HepG2 (cell line): Measurements from ENCODE around the gene CKS2. TPM values are rescaled to one million over a fixed set of nuclear protein-coding genes. Genes with fewer than 3 reads are reported as not detected.

Experiments
- ARNT ChIP-seq: fragments of 450-650 bp; IDR thresholded peaks from 2 replicates; pipeline ENCODE4 v1.6.1; 2017
- CBX5 ChIP-seq: sonication (generic); formaldehyde crosslinking; IDR thresholded peaks from 2 replicates; pipeline ENCODE4 v1.4.0; 2020; ENCODE audit warnings: missing genetic modification reagents, borderline replicate concordance
- CSRNP1 ChIP-seq: sonication (generic); formaldehyde crosslinking; IDR thresholded peaks from 2 replicates; pipeline ENCODE4 v1.8.1; 2023; ENCODE audit warnings: mild to moderate bottlenecking, missing genetic modification reagents
- DPF2 ChIP-seq: sonication (generic); formaldehyde crosslinking; IDR thresholded peaks from 2 replicates; pipeline ENCODE4 v1.4.0; 2020; ENCODE audit warnings: mild to moderate bottlenecking, low read depth, missing genetic modification reagents, borderline replicate concordance
- FOXP1 ChIP-seq, 2 experiments: fragments of 450-650 bp in 1 of 2; IDR thresholded peaks; 2 replicates each; pipeline ENCODE4 v1.6.1; 2017 to 2018; ENCODE audit warnings: antibody characterized with exemption in 1 of 2
- GATA4 ChIP-seq: sonication (generic); IDR thresholded peaks from 2 replicates; pipeline ENCODE4 v1.6.1; 2016; ENCODE audit warnings: antibody characterized with exemption, low read depth, borderline replicate concordance
- IKZF4 ChIP-seq: sonication (generic); formaldehyde crosslinking; IDR thresholded peaks from 2 replicates; pipeline ENCODE4 v1.5.1; 2020; ENCODE audit warnings: borderline replicate concordance, mild to moderate bottlenecking, low read depth, missing genetic modification reagents; ENCODE audit errors: not compliant biosample characterization
- MAX ChIP-seq: IDR thresholded peaks from 2 replicates; pipeline ENCODE4 v1.6.1; 2012; ENCODE audit warnings: inconsistent platforms
- RARA ChIP-seq: IDR thresholded peaks from 2 replicates; pipeline ENCODE4 v1.6.1; 2016; ENCODE audit warnings: missing genetic modification reagents, missing compliant biosample characterization
- RFX1 ChIP-seq: fragments of 450-650 bp; IDR thresholded peaks from 2 replicates; pipeline ENCODE4 v1.6.1; 2017
- RFXANK ChIP-seq: IDR thresholded peaks from 2 replicates; pipeline ENCODE4 v1.6.1; 2016
- STAT5B ChIP-seq: sonication (generic); formaldehyde crosslinking; IDR thresholded peaks from 2 replicates; pipeline ENCODE4 v1.4.0; 2020; ENCODE audit warnings: missing genetic modification reagents
- USF2 ChIP-seq, 2 experiments: sonication (generic) in 1 of 2; formaldehyde crosslinking in 1 of 2; IDR thresholded peaks; 2 replicates each; pipeline versions ENCODE4 v1.5.1 to v1.6.1; 2011 to 2020; ENCODE audit warnings: borderline replicate concordance in 1 of 2, low read depth in 1 of 2, low read length in 1 of 2, mild to moderate bottlenecking in 1 of 2, missing genetic modification reagents in 1 of 2, moderate library complexity in 1 of 2
- ZBTB37 ChIP-seq: sonication (generic); formaldehyde crosslinking; IDR thresholded peaks from 2 replicates; pipeline ENCODE4 v1.4.0; 2020; ENCODE audit warnings: mild to moderate bottlenecking, missing genetic modification reagents
- ZBTB46 ChIP-seq: sonication (generic); formaldehyde crosslinking; IDR thresholded peaks from 2 replicates; pipeline ENCODE4 v1.4.0; 2020; ENCODE audit warnings: mild to moderate bottlenecking, missing genetic modification reagents, borderline replicate concordance
- ZFP36L1 ChIP-seq: sonication (generic); formaldehyde crosslinking; IDR thresholded peaks from 2 replicates; pipeline ENCODE4 v1.8.0; 2022; ENCODE audit warnings: mild to moderate bottlenecking, missing genetic modification reagents, moderate library complexity
- ZNF512B ChIP-seq: sonication (generic); formaldehyde crosslinking; IDR thresholded peaks from 2 replicates; pipeline ENCODE4 v1.5.1; 2020; ENCODE audit warnings: missing genetic modification reagents, mild to moderate bottlenecking, borderline replicate concordance
- polyA plus RNA-seq, 8 experiments: library from polyadenylated mRNA; depleted of rRNA in 3 of 8; stranded (reverse) in 7 of 8; unstranded in 1 of 8; fragments of >200 nt; fragmentation: Illumina TruSeq in 4 of 8; extraction: Trizol in 4 of 8; gene quantifications; 2 replicates each; pipeline versions ENCODE4 v1.2.1 to v1.2.3, GENCODE V29; 2011 to 2016; ENCODE audit warnings: low read depth in 4 of 8, missing spikeins in 1 of 8, mixed read lengths in 1 of 8; ENCODE audit not compliant: insufficient read depth in 1 of 8
- total RNA-seq, 5 experiments: library from RNA; depleted of rRNA; stranded (reverse); fragments of >200 nt; fragmentation: Illumina TruSeq; extraction: Trizol; gene quantifications; 2 replicates each; pipeline ENCODE4 v1.2.3, GENCODE V29; 2016; ENCODE audit warnings: low read depth in 1 of 5

Gene CKS2
- total and polyA plus RNA-seq, 2 of the 13 experiments (the other 11 are each of a cell fraction or from before 2014, with no cell fraction given), result 251 to 317 TPM

GRCh38 chr9:89318123-89319014, 7.4 kb downstream of the CKS2 start, which contains the start of gene SECISBP2 (continued):
- TF ChIP-seq RARA (CRISPR knock-in tag) (peak; percentile 31), USF2 (IDR thresholded peaks at IDR 0.05; ENCODE audit: low read depth, low read length) (peak; percentile 3; the same call in 1 of the 2 replicates), USF2 (CRISPR knock-in tag; IDR thresholded peaks at IDR 0.05; ENCODE audit: borderline replicate concordance) (peak; percentile 71), RFXANK (CRISPR knock-in tag) (no peak; the same call in 1 of the 2 replicates), ZBTB37 (CRISPR knock-in tag) (0 out of 2 replicates have a peak, but pooled peaks have one; percentile 32), IKZF4 (peak; percentile 65), FOXP1 (IDR thresholded peaks at IDR 0.05) (no peak), FOXP1 (CRISPR knock-in tag; IDR thresholded peaks at IDR 0.05) (0 out of 2 replicates have a peak, but pooled peaks have one; percentile 10), RFX1 (no peak), ARNT (no peak), MAX (peak; percentile 99), GATA4 (no peak), ZBTB46 (no peak), STAT5B (CRISPR knock-in tag) (no peak), CBX5 (CRISPR knock-in tag) (no peak; the same call in 1 of the 2 replicates), CSRNP1 (CRISPR knock-in tag) (peak; percentile 49; the same call in 1 of the 2 replicates), DPF2 (CRISPR knock-in tag) (no peak), ZNF512B (CRISPR knock-in tag) (no peak), ZFP36L1 (peak; percentile 16; the same call in 1 of the 2 replicates)
